Prostate gland (tissue), 2 donors: Measurements from ENCODE around the gene COL2A1. TPM values are rescaled to one million over a fixed set of nuclear protein-coding genes. Genes with fewer than 3 reads are reported as not detected.

Experiments
- DNase-seq: peaks from one replicate; pipeline ENCODE4 v3.0.0-alpha.2; 2019; ENCODE audit warnings: low spot score
- H3K27ac ChIP-seq, 2 donors: fragments of 200-600 bp; sonication (generic); 2 replicates each; pipeline ENCODE4 v1.5.1; 2017 to 2019
- H3K27me3 ChIP-seq: fragments of 200-600 bp; sonication (generic); replicated peaks from 2 replicates; pipeline ENCODE4 v1.5.1; 2019; ENCODE audit not compliant: insufficient read depth
- H3K36me3 ChIP-seq, 2 donors: fragments of 200-600 bp; sonication (generic); 1 replicate in 1 of 2; 2 replicates in 1 of 2; pipeline versions ENCODE4 v1.5.1 to v1.8.1; 2017 to 2019
- H3K4me1 ChIP-seq: fragments of 200-600 bp; sonication (generic); replicated peaks from 2 replicates; pipeline ENCODE4 v1.5.1; 2019
- H3K4me3 ChIP-seq, 2 donors: fragments of 200-600 bp; sonication (generic); 2 replicates each; pipeline ENCODE4 v1.5.1; 2017 to 2019
- H3K9me3 ChIP-seq: fragments of 200-600 bp; sonication (generic); 2 replicates; pipeline ENCODE4 v1.5.1; 2017
- POLR2A ChIP-seq: fragments of 450-650 bp; IDR thresholded peaks from one replicate; pipeline ENCODE4 v1.6.1; 2016; ENCODE audit warnings: antibody characterized with exemption, mild to moderate bottlenecking
- POLR2AphosphoS5 ChIP-seq: sonication (generic); formaldehyde crosslinking; IDR thresholded peaks from one replicate; pipeline ENCODE4 v1.6.1; 2017; ENCODE audit warnings: antibody characterized with exemption
- WGBS: methylation state at CpG from one replicate; pipeline ENCODE4 v1.1.5; 2018; 5-methylcytosine and 5-hydroxymethylcytosine counted together
- intact Hi-C: fragments of 100-400 bp; cut with DNase I; formaldehyde crosslinking; loops from one replicate; pipeline ENCODE4 v1.14.2; 2022
- total RNA-seq, 2 donors: library from RNA; depleted of rRNA; stranded (reverse); fragments of >200 nt; gene quantifications; one replicate each; pipeline ENCODE4 v1.1.0, GENCODE V29; 2016
- TF ChIP-seq, protein P1 (sequence below), 4 experiments: fragments of 200-600 bp in 2 of 4; fragments of 450-650 bp in 2 of 4; sonication (generic) in 2 of 4; IDR thresholded peaks; 1 replicate in 3 of 4; 2 replicates in 1 of 4; pipeline ENCODE4 v1.5.1; 2016 to 2019; ENCODE audit warnings: antibody characterized with exemption in 4 of 4, mild to moderate bottlenecking in 2 of 4, moderate library complexity in 2 of 4

Gene COL2A1
- total RNA-seq, 2 donors from 2014 or later = 0.14 to 1.9 TPM

DNA sequence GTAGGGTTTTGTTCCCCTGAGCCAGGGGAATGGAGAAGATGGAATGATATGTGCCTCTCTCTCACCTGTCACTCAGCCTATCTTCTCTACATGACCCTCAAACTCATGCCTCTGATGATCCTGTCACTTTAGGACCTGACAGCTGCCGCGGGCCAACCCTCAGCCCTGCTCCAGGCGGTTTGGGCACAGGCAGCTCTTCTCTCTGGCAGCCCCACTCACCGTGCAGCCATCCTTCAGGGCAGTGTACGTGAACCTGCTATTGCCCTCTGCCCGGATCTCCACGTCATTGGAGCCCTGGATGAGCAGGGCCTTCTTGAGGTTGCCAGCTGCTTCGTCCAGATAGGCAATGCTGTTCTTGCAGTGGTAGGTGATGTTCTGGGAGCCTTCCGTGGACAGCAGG, 30.4 kb downstream of the COL2A1 start:
- TF ChIP-seq, protein P1, sequence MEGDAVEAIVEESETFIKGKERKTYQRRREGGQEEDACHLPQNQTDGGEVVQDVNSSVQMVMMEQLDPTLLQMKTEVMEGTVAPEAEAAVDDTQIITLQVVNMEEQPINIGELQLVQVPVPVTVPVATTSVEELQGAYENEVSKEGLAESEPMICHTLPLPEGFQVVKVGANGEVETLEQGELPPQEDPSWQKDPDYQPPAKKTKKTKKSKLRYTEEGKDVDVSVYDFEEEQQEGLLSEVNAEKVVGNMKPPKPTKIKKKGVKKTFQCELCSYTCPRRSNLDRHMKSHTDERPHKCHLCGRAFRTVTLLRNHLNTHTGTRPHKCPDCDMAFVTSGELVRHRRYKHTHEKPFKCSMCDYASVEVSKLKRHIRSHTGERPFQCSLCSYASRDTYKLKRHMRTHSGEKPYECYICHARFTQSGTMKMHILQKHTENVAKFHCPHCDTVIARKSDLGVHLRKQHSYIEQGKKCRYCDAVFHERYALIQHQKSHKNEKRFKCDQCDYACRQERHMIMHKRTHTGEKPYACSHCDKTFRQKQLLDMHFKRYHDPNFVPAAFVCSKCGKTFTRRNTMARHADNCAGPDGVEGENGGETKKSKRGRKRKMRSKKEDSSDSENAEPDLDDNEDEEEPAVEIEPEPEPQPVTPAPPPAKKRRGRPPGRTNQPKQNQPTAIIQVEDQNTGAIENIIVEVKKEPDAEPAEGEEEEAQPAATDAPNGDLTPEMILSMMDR (IDR thresholded peaks at IDR 0.05) = no peak
- intact Hi-C loops = no loop called here
- no peak overlapping the region for H3K4me3 ChIP-seq
- H3K4me1 ChIP-seq = no peaks in the 10 kb centered on the region
- H3K36me3 ChIP-seq = no peaks in the 10 kb centered on the region
- WGBS = 92% methylated on average over 9 of the region's 9 CpGs
- no peak overlapping the region for H3K27ac ChIP-seq
- H3K27me3 ChIP-seq = no peaks in the 10 kb centered on the region
- DNase-seq = no peak
- no peaks in the 10 kb centered on the region for H3K9me3 ChIP-seq

DNA sequence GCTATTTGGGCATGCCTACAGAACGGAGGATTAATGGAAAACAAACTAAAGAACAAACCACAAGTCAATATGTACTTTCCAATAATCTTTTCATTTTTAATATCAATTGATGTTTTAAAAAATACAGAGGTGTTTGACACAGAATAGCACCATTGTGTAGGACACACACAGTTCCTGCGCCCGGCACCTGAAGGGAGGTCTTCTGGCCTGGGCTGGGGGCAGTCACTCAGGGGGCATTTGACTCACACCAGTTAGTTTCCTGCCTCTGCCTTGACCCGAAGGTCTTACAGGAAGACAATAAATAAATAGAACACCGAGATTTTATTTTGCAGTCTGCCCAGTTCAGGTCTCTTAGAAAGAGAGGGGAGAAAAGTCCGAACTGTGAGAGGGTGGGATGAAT, 31.4 kb downstream of the COL2A1 start:
- Histone ChIP-seq H3K4me1 (no peaks in the 10 kb centered on the region), H3K36me3 (no peaks in the 10 kb centered on the region), H3K4me3 (no peak overlapping the region), H3K27ac (no peak overlapping the region), H3K9me3 (no peaks in the 10 kb centered on the region), H3K27me3 (no peaks in the 10 kb centered on the region)
- intact Hi-C loops = no loop called here
- 63% methylated on average over 6 of the region's 6 CpGs for WGBS
- DNase-seq = no peak
- TF ChIP-seq POLR2AphosphoS5 = no peak

DNA sequence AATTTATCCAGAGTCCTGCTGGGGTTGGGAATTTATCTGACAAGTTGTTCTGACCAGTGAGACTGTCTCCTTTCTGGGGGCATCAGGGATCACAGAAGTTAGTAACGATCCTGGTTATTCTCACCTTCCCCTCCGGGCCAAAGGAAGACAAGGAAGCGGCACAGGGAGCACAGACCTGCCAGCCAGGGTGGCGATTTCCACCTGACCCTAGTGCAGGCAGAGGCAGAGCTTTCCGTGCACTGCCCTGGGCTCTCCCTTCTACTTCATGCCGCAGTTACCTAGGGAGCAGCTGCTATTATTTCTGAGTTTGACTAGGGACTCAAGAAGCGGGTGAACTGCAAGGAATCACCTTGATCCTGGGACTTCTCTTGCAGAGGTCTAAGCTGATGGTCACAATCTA, 33.4 kb downstream of the COL2A1 start:
- H3K27me3 ChIP-seq = no peaks in the 10 kb centered on the region
- intact Hi-C loops = no loop called here
- WGBS = 88% methylated on average over 7 of the region's 7 CpGs
- H3K4me3 ChIP-seq = no peak overlapping the region
- H3K27ac ChIP-seq = no peak overlapping the region
- H3K36me3 ChIP-seq = no peaks in the 10 kb centered on the region
- no peaks in the 10 kb centered on the region for H3K9me3 ChIP-seq
- no peaks in the 10 kb centered on the region for H3K4me1 ChIP-seq
- TF ChIP-seq, protein P1 (IDR thresholded peaks at IDR 0.05) = no peak
- TF ChIP-seq POLR2A (no peak), POLR2AphosphoS5 (no peak)
- DNase-seq = no peak

DNA sequence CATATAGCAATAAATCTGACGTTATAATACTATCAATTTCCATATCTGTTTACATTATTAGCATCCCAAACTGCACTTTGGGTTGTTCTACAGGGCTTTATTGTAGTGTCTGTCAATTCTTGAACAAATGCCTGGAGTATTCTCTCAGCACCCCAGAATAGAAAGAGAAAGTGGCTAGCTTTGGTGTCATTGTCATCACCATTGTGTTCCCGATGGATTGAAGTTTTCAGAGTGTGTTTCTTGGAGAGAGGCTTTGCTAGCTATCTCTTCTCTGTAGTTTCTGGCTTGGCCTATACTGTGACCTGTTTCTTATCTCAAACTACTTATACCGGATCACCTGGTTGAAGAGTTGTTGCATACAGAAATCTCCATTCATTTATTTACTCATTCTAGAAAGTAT, 34.4 kb downstream of the COL2A1 start:
- no peaks in the 10 kb centered on the region for H3K9me3 ChIP-seq
- TF ChIP-seq, protein P1 (IDR thresholded peaks at IDR 0.05) = no peak
- TF ChIP-seq POLR2A (no peak), POLR2AphosphoS5 (no peak)
- no peak for DNase-seq
- intact Hi-C loops = loop anchor here (10.0 kb wide), 1 partner anchor 255 kb away; no protein-coding TSS in a partner anchor
- H3K36me3 ChIP-seq = no peaks in the 10 kb centered on the region
- no peak overlapping the region for H3K27ac ChIP-seq
- WGBS = 52% methylated on average over 3 of the region's 3 CpGs
- H3K4me3 ChIP-seq = no peak overlapping the region
- H3K27me3 ChIP-seq = no peaks in the 10 kb centered on the region
- H3K4me1 ChIP-seq = no peaks in the 10 kb centered on the region

DNA sequence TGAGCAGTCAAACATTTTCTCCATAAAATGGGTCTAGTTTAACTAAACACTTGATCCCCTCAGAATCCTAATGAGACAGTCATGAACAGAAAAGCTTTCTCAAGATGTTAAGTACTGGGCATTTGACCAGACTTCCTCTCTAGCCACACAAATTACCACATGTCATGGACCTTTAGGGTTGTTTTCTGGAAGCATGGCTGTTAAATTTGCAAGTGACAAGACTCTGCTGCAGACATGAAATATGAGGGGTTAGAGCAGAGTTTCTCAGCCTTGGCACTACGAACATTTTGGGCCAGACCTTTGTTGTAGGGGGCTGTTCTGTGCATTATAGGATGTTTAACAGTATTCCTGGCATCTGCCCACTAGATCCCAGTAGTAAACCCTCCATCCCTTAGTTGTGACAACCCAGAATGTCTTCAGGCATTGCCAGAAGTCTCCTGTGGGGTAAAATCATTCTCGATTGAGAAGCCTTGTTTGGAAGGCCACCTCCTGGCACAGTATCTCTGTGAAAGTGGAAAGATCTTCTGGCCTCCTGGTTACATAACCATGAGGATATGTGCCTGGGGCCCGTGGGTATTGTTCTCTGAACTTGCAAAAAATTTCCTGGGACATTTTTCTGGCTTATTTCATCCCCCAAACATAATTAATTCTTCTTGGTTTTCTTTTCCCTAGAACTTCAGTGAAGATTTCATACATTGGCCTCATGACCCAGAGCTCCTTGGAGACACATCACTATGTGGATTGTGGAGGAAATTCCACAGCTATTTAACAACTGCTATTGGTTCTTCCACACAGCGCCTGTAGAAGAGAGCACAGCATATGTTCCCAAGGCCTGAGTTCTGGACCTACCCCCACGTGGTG, 36.6 kb downstream of the COL2A1 start:
- TF ChIP-seq POLR2A = no peak
- no peak for TF ChIP-seq POLR2AphosphoS5
- TF ChIP-seq, protein P1 (IDR thresholded peaks at IDR 0.05) = no peak
- Histone ChIP-seq H3K4me1 (no peaks in the 10 kb centered on the region), H3K9me3 (no peaks in the 10 kb centered on the region), H3K4me3 (no peak overlapping the region), H3K36me3 (no peaks in the 10 kb centered on the region), H3K27me3 (no peaks in the 10 kb centered on the region), H3K27ac (no peak overlapping the region)
- intact Hi-C loops = loop anchor here (10.0 kb wide), 1 partner anchor 253 kb away; no protein-coding TSS in a partner anchor
- WGBS = 67% methylated on average over 5 of the region's 5 CpGs
- no peak for DNase-seq
